ENCODE data around the gene NADK2.
A peak's percentile ranks its signal among the peaks of the same experiment; 100 is the strongest.
"Not testable (repeated sequence)": the region's sequence is repeated elsewhere in the genome, so short reads cannot be mapped to it uniquely, and the experiment has no call there.

Gene NADK2

DNA sequence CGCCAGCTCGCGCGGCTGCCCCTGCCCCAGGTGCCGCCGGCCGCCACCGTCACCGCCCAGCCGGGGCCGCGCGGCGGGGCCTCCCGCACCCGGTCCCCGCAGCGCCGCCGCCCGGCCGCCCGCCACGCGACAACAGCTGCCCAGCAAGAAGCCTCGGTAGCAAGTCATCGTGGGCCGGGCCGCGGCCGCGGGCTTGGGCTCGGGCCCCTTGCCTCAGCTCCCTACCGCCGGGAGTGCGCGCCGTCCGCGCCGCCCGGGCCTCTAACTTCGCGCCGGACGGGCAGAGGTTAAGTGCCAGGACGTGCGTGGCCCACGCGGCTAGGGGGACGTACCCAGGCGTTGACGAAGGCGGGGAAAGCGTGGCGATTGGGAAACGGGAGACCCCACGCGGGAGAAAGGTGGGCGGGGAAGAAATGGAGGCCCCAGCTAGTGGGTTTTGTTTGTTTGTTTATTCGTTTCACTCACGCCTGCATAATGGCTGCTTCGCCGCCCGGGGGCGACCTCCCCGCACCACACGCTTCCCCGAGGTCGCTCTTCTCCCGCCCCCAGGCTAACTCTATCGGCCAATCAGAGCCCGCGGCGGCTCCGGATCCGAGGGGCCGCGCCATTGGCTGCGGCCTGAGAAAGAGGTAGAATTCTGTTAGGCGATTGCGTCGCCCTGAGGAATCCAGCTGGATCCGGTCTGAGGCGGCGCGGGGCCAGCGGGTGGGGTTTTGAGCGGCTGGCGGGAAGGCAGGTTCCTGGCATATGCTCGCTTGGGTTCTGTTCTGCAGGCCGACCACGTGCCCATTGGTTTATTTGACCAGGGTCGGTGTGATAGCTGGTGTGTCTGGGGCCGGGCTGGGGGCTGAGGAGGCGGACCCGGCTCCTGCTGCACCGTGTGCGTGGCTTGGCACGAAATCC lies at the start of gene NADK2:
TSS of gene NADK2 (minus strand) at position 295 of the 903 bp plus-strand sequence. CDS start at position 168, 127 bp downstream.
- DNase-seq, result peak; percentile 94 to 96

DNA sequence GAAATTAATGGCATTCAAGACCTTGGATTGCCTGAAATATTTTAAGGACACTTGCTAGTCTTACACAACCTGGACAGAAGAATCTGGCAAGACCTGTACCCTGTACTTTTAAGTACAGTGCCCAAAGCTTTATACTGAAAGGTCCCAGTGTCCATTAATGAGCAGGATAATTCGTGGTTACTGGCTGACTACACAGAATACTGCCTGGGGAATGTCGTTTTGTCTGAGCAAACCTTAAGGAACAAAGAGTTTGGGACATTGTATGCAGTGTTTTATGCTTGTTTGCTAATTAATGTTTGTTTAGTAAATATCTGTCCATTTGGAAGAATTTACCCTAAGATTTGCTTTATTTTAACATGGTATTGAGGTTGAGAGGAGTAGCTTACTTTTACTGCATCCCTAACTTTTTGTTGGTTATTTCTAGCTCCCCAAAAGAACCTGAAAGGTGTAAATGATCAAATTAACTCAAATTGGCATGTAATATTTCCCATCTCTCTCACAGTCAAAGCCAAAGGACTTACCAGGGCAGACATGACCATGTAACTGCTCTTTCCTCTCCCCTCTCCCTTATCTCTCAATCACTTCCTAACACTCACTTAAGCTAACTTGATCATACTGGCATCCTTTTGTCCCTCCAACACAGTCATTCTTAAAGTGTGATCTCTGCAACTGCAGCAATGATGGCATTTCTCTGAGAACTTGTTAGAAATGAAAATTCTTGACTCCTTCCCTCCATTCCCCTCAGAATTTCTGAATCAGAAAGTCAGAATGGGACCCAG lies 44.3 kb upstream of the NADK2 start:
- DNase-seq, result no peak

DNA sequence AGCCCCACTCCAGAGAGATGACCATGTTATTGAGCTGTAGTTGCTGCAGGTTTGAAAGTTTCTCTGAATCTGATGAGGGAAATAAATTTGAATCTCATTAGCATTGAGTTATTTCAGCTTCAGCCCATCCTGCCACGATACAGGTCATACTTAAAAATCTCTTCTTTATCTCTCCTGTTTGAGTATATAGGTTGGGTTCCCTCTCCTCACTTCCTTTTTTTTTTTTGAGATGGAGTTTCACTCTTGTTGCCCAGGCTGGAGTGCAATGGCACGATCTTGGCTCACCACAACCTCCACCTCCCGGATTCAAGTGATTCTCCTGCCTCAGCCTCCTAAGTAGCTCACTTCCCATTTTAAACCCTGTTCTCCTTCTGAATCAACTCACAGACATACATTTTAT lies 42.0 kb upstream of the NADK2 start:
- DNase-seq, result not testable (repeated sequence)

GRCh38 chr5:36281626-36282025 lies 39.9 kb upstream of the NADK2 start:
- DNase-seq, result no peak

GRCh38 chr5:36279054-36279698 lies 37.5 kb upstream of the NADK2 start:
- no peak for DNase-seq

DNA sequence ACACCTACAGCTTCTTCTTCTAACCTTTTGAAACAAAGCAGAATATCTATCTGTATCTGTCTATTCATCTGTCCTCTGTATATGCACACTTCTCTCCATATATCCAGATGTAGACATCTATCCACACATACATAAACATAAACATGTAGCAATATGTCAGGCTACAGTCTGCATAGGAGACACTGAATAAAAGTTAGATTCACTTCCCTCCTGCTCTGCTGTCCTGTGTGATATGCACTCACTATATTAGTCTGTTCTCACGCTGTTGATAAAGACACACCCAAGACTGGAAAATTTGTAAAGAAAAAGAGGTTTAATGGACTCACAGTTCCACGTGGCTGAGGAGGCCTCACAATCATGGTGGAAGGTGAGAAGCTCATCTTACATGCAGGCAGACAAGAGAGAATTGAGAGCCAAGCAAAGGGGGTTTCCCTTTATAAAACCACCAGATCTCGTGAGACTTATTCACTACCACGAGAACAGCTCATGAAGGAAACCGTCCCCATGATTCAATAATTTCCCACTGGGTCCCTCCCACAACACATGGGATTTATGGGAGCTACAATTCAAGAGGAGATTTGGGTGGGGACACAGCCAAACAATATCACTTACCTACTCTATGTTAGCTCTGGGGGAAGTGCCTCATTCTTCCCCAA lies 35.9 kb upstream of the NADK2 start:
- DNase-seq, result no peak

DNA sequence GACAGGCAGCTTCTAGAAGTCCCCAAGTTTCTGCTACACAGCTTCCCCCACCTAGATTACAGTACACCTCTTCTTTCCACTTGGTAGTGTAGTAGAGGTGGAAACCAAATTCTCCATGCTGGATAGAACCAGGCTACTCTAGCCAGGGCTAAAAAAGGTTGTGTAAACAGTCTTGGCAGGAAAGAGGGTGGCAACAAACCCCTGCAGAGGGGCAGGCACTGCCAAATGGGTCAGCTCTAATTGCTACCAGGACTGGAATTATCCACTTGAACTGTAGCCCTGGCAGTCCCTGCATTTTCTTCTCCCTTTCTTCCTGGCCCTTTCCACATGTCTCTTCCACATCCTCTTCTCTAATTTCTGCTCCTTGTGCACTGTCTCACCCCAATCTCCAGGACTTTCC lies 35.1 kb upstream of the NADK2 start:
- no peak for DNase-seq

GRCh38 chr5:36273809-36274526 lies 32.2 kb upstream of the NADK2 start:
- DNase-seq, result no peak

- no peak for DNase-seq
Measured at GRCh38 chr5:36272136-36272690, 30.5 kb upstream of the NADK2 start.

DNA sequence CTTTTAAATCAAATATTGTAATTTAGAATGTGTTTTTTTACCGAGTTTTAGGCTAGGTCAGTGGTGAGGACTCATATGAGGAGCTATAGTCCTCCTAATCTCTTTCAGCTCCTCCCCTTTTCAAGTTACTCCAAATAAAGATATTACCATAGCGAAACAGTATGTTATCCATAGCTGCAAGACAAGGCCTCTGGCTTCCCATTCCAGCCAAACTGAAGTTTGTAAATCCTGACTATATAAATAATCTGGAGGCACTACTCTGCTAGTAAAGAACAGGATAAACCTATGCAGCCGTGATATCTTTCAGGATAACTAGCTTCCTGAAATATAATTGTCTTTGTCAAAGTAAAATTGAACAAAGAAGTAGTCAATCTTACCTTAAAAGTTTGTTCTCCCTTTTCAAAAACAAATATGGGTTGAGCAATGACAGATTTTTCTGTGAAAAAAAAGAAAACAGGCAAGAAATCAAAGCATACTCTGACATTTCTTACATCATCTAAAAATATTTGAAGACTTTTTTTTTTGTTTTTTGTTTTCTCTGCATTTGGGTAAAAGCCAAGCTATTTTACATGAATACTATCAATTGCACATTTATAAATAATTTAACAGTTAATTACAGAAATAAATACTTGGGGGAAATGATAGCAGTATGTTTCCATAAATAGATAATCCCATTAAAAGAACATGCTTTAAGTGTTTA lies 29.3 kb upstream of the NADK2 start:
- DNase-seq, result no peak

- no peak for DNase-seq
Measured at GRCh38 chr5:36270175-36270574, 28.4 kb upstream of the NADK2 start.

DNA sequence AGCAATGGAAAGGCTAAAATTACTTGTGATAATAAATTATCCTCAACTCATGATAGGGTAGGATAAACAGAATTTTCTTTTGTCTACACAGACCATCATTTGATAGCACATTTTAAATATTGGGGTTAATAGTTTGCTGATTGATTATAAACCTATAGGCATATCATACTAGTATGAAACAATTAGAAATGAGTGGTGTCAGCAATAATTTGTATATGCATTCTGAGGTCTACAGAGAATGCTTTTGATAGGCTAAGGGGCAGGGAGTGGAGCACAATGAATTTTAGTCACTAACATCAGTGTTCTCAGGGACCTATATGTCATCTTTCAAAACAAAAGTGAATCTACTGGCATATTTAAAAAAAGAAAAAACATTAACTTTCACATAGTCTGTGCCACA lies 27.8 kb upstream of the NADK2 start:
- DNase-seq, result no peak

- DNase-seq, result no peak
Measured at GRCh38 chr5:36267905-36268304, 26.2 kb upstream of the NADK2 start.

- DNase-seq, result no peak
Measured at GRCh38 chr5:36264202-36264760, 22.6 kb upstream of the NADK2 start.

- no peak for DNase-seq
Measured at GRCh38 chr5:36261186-36261585, 19.5 kb upstream of the NADK2 start.

DNA sequence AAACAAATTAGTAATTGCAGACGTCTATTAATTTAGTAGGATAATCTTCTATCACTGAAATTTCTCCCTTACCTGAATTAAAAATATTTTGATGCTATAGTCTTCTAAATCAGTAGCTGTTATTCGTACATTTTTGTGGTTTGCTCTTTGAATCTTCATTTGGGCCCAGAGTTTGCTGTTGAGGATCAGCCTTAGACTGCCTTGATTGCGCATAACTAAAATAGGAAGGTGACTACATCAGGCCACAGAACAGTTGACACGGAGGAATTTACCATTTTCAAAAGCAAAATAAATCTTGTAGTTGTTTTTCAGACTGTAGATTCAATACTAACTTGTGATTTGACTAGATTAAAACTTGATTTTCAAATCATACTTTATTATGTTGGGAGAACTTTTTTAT lies 11.8 kb upstream of the NADK2 start:
- DNase-seq, result no peak

DNA sequence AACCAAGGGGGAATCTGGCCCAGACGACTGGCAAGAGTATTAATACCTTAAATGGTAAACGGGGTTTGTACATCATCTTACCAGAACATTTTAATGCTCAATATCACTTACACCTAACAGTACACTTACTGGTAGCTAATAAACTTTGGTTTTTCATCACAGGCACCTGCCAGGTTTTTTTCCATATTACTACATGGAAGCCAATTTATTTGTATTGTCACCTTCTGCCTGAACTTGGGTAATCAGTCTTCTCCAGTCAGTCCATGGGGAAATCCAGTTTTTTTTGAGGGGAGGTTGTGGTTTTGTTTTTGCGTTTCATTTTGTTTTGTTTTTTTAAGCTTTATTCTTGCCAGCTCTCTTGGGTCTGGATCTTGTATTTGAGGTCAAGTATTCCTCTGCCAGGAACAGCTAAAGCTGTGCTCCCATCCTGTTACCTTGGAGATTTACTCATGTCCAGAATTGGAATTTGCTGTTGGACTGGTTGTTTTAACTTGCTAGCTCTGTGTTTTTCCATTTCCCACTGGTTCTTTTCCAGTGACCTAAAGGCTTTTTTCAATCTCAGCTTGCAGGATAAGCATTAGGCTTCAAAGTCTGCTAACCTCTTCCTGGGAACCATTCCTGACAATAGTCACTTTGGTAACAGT lies 11.1 kb upstream of the NADK2 start:
- no peak for DNase-seq

DNA sequence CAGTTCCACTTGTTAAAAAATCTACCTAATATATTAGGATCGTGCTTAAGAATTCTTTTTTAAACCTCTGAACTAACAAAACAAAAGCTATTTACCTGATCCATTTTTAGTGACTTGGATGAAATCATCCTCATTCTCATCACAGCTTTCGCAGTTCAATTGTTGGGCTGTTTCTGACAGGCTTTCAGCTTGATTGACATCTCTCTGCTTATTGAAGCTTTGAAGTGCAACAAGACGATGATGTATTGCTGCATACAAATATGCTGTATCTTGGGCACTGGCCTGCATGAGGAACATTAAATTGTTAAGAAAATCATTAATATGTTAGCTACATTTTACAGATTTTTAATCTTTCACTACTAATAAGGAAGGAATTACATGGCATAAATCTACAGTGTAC lies 9.5 kb upstream of the NADK2 start:
- DNase-seq, result no peak

DNA sequence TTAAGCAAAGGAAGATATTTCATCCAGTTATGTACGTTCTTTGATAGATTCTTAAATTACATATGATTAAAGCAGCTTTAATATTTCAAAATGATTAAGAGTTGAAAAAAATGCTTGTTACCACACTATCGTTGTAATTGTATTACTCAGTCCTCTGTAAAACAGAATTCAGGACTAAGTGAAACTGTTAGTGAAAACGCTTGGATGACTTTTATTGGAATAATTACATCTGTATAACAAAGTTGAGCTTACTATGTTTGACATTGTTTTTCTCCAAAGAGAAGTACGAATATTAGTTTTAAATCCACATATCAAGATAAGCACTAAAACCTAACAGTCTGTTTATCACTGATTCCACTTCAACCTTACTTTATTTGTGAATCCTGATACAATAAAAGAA lies 8.7 kb upstream of the NADK2 start:
- DNase-seq, result no peak

DNA sequence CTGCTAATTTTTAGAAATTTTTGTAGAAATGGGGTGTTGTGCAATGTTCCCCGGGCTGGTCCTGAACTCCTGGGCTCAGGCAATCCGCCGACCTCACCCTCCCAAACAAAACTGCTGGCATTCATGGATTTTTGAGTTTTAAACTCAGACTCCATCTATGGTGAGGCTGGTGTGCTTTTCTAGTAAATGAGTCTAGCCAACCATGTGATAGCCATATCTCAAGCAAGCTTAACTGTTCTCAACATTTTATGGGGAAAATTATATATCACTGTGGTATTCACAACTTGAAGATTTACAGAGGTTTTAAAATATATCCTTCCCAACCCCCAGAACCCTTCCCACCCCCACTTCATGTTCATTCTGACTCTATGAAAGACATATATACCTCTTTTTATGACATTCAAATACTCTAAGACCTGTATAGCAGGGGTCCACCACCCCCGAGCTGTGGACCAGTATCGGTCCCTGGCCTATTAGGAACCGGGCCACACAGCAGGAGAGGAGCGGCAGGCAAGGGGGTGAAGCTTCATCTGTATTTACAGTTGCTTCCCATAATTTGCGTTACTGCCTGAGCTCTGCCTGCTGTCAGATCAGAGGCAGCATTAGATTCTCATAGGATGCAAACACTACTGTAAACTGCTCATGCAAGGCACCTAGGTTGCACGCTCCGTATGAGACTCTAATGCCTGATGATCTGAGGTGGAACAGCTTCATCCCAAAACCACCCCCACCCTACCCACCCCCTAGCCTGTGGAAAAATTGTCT lies 4.5 kb upstream of the NADK2 start:
- no peak for DNase-seq
